GM19328 (cell line): Measurements from ENCODE around the gene LLCFC1.
"Not testable (repeated sequence)": the region's sequence is repeated elsewhere in the genome, so short reads cannot be mapped to it uniquely, and the experiment has no call there.

Experiments
- ATAC-seq: cut with Tn5 transposase; IDR thresholded peaks from one replicate; pipeline ENCODE4 v1.9.1; 2021; ENCODE audit warnings: mild to moderate bottlenecking, moderate library complexity; ENCODE audit not compliant: unreplicated experiment

LLCFC1 gene

DNA sequence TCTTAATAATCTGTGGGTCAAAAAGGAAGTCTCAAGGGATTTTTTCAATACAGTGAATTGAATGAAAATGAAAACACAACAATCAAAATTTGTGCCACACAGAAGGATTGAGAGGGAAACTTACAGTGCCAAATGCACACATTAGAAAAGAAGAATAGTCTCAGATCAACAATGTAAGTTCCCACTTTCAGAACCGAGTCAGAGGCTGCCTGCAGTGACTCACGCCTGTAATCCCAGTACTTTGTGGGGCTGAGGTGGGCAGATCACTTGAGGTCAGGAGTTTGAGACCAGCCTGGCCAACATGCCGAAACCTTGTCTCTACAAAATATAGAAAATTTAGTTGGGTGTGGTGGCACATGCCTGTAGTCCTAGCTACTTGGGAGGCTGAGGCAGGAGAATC lies 35.3 kb downstream of the LLCFC1 start:
- ATAC-seq, result no peak

DNA sequence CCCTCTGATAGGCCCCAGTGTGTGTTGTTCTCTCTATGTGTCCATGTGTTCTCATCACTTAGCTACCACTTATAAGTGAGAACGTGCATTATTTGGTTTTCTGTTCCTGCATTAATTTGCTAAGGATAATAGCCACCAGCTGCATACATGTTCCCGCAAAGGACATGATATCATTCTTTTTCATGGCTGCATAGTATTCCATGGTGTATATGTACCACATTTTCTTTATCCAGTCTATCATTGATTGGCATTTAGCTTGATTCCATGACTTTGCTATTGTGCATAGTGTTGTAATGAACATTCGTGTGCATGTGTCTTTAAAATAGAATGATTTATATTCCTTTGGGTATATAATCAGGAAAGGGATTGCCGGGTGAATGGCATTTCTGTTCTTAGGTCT lies 39.1 kb downstream of the LLCFC1 start:
- not testable (repeated sequence) for ATAC-seq

DNA sequence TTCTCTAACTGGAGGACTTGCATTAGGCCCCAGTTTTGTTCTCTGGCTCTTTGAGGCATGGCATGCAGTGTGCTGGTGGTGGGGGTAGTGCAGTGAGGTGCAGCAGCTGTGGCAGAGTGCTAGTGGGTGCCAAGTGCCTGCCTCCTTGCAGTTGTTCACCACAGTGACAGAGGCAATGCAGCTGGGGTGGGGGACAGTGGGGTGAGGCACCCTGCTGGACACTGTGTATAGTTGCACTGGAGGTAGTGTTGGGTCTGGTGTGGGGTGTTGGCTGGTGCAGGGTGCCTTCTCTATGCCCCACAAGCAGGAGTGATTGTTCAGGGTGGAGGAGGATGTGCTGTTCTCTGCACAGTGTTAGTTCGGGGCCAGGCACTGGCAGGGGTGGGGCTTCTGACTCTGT lies 44.5 kb downstream of the LLCFC1 start:
- no peak for ATAC-seq

DNA sequence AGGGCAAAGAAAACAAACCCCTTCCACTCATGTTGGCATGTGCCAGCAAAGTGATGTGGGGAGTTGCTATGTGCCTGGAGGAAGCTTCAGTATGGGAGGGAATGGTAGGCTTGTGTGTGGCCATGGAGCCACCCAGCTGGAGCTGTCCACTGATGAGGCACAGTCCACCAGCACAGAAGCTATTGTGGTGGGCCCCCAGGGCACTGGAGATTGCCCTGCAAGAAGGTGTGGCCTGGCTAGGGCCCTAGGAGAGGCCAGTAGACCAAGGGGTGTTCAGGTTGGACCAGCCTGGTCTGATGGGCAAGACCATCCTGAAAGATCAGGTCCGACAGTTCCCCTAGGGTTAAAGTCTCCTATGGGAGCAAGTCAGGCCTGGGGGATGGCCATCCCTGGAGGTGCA lies 45.0 kb downstream of the LLCFC1 start:
- no peak for ATAC-seq
